ENCODE results near the gene ADGRG1.

GRCh38 chr16:57661936-57662906 lies 33.8 kb downstream of the ADGRG1 start:
- TF ChIP-seq CTCF (IDR thresholded peaks at IDR 0.05) (no peak), EZH2 (IDR thresholded peaks at IDR 0.05; ENCODE audit: borderline replicate concordance, insufficient read depth, low read depth, low read length, poor library complexity, severe bottlenecking) (no peak)

Data from B cell (primary cell).